ENCODE data around the gene SKOR1.

Gene SKOR1

DNA sequence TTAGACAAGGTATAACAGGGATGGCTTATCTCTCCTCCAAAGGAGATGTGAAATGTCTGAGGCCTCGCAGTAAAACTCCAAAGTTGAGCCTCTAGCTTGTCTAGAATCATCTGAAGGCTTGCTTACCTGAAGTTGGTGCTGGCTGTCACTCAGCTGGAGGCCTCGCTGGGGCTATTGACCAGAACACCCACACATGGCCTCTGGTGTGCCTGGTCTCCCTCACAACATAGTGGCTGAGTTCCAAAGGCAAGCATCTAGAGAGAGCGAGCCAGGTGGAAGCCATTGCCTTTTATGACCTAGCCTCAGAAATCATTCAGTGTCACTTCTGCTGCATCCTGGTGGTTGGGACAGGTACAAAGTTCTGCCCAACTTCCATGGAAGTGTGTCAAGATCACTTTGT, 31.9 kb downstream of the SKOR1 start:
- DNase-seq, result no peak

DNA sequence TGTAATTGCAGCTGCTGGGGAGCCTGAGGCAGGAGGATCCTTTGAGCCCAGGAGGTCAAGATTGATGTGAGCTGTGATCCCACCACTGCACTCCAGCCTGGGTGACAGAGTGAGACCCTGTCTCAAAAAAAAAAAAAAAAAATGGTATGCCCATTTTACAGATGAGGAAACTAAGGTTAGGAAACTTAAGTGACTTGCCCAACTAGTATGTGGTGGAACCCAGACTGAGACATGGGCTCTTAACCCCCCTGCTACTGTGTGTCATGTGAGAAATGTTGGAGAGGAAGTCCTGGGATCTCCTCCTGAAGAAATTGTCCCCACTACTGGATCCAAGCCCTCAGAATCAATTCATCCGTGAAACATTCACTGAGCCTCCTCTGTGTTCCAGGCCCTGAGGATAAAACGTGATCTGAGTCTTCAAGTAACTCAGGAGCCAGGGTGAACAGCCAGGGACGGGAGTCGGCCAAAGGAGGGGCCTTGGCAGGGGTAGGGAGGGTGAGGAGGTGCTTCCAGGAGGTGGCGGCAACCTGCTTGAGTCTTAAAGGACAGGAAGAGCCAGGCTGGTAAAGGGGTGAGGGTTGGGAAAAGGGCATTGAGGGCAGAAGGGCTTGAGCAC, 34.1 kb downstream of the SKOR1 start:
- DNase-seq, result no peak

DNA sequence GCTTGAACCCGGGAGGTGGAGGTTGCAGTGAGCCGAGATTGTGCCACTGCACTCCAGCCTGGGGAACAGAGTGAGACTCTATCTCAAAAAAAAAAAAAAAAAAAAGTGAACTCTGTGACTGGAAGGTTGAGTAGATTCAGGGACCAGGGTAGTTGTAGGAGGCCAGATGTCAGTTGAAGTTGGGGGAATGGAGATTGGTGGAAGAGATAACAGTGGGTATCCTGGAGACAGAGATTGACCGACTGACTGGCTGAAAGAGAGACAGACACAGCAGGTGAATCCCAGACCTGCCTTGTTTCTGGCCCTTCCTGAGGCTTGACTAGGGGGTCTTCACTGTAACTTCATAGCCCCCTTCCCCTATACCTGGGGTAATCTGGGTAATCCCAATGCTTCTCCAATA, 36.7 kb downstream of the SKOR1 start:
- no peak for DNase-seq

DNA sequence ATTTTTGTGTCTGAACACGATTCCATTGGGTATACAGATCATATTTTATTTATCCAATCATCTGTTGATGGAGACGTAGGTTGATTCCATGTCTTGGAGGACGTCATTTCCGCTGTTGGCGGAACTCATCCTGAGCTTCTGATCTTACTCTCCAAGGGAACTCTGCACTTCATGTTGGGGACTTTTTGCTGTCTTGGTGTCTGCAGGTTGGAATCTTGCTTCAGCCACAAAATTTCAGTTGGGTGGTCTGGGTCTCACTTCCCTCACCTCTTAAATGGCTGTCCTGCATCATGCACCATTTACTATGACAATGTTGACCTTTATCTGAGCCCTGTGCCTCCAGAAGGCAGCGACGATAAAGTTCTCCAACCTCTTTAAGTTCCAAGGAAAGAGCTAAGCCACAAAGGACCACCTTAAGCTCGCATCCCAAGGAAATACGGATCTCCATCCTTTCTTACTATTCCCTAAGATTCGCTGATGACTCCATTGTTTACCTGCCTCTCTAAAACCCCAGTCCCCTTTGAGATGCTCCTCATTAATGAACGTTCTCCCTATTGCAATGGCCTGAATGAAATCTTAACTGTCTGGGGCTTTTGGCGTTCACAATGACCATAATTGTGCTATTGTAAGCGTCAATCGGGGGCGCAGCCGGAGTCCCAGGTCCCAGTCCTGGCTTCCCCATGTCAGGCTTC, 37.6 kb downstream of the SKOR1 start:
- no peak for DNase-seq

DNA sequence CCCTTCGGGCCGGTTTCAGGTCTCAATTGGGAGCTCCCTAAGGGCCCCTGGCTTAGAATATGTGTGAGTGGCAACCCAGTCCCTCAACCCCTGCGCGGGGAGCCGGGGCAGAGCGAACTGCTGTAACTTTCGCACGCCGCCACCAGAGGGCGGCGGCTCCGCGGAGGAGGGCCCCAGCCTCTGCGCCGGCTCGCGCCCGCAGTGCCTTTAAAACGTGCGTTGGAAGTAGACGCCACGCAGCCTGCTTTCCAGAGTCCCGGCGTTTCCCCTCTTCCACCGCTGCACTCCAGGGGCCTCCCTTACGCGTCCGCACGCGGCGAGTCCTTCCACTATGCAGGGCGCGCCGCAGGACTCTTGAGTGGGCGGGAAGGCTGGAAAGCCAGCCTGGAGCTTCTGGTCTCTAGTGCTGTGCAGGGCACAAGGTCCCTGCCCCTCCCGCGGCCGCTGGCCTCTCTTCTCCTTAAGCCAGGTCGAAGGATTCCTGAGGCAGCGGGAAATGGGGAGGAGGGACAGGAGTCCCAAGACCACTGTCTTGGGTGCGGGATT, 38.2 kb downstream of the SKOR1 start:
- DNase-seq, result peak; percentile 66

DNA sequence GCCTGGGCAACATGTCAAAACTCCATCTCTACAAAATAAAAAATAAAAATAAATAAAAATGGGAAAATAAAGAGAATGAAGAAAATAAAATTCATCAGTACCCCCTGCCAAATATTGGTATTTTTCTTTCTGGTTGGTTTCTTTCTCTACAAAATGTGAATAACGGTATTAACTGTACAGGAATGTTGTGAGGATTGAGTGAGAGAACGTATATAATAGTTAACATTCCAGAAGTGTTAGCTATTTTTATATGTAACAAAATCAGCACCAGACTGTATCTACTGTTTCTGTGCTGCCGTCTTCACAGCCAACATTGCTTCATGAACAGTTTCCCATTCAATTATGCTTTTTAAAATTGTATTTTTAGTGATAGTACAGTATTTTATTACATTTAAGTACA, 40.0 kb downstream of the SKOR1 start:
- DNase-seq, result no peak

DNA sequence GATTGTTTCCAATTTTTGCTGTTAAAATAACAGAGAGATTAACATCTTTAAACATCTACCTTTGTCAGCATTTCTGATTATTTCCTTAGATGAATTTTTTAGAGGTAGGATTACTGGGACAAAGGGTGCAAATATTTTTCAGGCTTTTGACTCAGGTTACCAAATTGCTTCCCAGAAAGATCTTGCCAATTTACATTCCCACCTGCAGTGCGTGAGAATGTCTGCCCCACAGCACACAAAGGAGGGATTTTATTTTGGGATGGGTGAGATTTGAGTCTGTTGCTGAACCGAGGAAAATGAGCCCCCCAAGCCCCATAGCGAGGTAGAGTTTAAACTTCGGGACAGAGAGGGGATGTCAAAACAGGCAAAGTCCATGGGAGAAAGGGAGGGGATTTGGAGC, 40.5 kb downstream of the SKOR1 start:
- no peak for DNase-seq

DNA sequence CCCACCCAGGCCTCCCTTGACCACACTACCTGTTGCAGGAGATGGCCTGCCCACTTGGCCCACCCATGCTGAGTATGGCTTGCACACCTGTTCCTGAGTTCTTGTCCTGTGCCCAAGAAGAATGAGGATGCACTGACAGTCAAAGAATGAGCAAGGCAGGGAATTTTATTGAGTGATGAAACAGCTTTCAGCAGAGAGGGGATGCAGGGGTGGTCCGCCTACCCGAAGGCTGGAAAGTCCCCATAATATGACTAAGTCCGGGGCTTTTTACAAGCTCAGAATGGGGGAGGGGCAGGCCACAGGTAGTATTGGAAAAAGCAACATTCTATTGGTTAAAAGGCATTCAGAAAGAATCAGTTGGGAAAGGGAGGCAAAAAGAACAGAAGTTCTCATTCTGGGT, 44.4 kb downstream of the SKOR1 start:
- DNase-seq, result no peak

DNA sequence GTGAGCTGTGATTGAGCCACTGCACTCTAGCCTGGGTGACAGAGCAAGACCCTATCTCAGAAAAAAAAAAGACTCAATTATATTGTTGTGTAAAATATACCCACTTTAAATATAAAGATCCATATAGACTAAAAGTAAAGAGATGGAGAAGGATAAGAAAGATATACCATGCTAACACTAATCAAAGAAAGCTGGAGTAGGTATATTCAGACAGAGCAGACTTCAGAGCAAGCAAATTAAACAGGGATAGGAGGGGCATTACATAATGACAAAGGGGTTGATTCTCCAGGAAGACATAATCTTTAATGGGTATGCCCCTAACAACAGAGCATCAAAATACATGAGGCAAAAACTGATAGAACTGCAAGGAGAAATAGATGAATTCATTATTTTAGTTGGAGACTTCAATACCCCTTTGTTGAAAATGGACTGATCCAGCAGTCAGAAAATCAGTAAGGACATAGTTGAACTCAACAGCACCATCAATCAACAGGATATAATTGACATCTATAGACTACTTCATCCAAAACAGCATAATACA, 45.6 kb downstream of the SKOR1 start:
- no peak for DNase-seq

DNA sequence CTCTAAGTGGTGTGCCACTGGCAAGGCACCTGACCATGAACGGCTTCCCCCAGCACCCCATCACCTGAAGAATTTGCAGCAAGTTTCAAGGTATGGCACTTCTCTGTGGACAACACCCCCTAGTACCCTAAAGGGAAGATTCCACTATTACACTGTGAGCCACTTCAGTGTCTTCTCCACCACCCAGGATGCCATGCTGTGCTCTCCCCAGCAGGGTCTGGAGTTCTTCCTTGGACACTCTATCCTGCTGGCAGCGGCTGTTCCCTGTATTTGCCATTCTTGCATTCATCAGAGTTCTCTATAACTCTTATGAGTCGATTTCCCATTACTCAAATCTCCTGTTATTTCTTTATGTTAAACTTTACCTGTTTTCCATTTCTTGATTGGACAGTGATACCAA, 48.5 kb downstream of the SKOR1 start:
- no peak for DNase-seq

DNA sequence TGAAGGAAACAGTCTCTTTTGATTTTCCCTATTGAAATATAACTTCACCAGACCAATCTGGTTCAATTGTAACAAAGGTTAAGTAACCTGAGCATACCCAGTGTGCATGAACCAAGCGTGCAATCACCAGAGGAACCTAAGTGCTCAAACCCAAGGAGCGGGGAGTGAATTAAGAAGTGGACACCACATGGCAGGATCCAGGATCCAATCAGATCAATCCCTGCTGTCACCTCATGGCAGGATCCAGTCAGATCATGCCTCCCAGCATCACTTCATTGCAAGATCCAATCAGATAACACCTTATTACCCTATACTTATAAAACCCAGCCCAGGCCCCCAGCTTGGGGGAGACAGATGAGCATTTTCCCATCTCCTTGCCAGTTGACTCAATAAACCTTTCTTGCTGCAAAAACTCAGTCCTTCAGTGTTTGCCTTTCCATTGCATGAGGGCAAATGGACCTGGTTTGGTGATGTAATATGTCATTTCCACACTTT, 53.5 kb downstream of the SKOR1 start:
- DNase-seq, result no peak

DNA sequence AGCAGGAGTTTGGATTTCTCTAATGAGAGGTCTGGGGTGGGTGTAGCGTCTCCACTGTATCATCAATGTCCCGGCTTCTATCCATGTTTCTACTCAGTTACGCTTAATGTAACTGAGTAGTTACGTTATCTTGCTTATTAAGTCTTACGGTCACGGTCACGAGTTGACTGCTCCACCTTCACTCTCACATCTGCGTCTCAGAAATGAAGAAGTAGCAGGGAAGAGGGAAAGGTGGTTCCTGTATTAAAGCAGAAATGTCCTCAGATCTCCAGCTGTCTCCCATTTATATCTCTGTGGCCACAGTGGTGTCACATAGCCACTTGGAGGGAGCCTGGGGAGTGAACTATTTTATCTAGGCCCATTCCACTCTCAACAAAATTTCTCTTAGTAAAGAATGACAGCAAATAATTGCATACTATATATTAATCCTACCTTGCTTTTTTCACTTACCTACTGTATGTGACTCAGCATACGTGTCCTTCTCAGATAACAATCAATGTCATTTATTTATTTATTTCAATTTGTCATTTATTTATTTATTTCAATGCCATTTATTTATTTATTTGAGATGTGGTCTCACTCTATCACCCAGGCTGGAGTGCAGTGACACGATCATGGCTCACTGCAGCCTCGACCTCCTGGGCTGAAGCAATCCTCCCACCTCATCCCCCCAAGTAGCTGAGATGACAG, 54.3 kb downstream of the SKOR1 start:
- no peak for DNase-seq

DNA sequence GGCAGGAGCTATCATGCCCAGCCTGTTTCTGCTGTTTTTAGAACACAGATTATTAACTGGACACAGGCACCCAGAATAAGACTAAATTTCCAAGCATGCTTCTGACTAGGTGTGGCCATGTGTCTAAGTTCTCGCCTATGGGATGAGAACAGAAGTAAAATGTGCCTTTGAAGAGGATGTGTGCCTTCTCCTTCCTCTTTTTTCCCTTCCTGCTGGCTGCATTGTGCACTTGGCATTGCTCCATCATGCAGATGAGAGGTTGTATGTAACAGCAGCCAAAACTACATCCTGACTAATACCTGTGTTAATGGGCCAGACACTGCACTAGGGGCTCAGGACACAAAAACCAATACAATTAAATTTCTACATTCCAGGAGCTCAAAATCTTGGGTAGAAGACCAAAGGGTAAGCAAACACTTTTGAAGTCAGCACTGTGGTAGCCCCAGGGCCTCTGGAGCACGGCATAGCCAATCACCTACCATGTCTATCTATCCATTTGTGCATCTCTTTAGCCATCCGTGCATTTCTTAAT, 55.4 kb downstream of the SKOR1 start:
- peak; percentile 1 for DNase-seq

DNA sequence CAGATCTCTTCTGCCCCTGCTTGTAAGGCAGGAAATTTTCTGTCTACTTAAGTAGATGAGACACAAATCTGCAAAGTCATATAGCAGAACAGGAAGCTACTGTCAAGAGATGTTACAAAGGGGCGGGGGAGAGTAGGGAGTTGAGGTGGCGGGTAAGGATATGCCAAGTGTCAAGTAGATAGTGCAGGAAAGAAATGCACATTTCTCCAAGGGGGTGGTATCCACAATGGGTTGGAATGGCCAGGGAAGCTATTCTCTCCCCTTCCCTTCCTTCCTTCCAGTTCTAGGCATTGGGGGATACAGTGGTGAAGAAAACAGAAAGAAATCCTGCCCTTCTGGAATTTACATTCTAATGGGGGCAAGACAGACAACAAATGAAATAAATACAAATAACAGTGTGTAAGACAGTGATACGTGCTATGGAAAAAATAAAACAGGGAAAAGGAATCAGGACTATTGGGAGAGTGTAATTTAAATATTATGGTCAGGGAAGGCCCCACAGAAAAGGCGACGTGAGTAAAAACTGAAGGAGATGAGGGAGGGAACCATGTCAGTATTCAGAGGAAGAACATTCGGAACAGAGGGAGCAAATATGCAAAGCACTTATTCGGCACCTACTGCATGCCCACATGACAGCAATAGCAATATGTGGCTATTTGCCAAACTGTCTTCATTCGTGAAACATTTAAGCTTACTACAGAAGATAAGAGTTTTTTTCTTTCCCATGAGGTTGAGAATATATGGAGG, 57.4 kb downstream of the SKOR1 start:
- DNase-seq, result no peak

DNA sequence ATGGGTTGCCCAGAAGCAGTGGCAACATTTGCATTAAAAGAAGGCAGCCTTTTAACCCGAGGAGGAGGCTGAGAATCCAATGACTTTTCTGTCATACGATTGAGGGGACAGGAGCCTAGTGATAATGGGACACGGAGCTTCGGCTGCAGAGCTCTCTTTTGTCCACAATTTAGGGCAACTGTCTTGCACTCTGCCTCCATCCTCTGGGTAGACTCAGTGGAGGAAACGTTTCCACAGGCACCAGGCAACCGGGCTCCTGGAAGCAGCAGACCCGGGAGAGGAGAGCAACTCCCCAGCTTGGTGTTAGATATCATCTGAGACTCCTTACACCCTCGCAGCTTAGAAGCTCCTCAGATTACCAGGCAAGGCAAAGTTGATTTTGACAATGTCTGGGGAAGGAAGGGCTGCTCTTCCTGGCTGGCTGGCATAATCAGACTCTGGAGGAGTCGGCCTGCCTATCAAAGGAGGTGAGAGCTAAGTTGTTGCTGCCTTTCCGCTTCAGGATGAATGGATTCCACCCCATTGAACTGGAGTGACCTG, 58.0 kb downstream of the SKOR1 start:
- DNase-seq, result no peak

DNA sequence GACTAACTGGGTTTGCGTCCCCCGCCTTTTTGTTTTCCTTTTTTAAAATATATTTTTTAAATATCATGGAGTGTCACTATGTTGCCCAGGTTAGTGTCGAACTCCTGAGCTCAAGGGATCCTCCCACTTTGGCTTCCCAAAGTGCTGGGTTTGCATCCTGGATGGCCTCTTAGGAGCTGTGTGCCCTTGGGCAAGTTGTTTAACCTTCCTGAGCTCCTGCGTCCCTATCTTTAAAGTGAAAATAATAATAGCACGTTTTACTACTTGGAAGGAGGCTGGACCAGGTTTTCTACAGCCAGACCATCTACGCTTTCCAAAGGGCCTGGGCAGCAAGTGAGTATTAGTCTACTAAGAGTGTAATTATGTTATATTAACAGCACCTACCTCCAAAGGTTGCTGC, 58.7 kb downstream of the SKOR1 start:
- no peak for DNase-seq

Data from NCI-H1105 (cell line).